ENCODE measurements around the gene KCNJ4. TPM values are rescaled to one million over a fixed set of nuclear protein-coding genes. Genes with fewer than 3 reads are reported as not detected.

KCNJ4 gene
- polyA plus RNA-seq, 2 of the 4 experiments (the other 2 are of a cell fraction) = 0.12 TPM; not detected in 1

GRCh38 chr22:38453066-38453672 is 1.8 kb downstream of the KCNJ4 start:
- FAIRE-seq (no peak), DNase-seq (ENCODE audit: low read depth in 1 of 2, low spot score in 1 of 2) (no peak), ATAC-seq (no peak)
- no peak overlapping the region for H3K27ac ChIP-seq
- no peaks in the 10 kb centered on the region; the same call in 2 of the 3 replicates for H3K4me1 ChIP-seq
- 82% methylated on average over 11 of the region's 11 CpGs for WGBS (ENCODE audit: missing lambda C conversion rate)
- H3K4me3 ChIP-seq = no peak overlapping the region
- CTCF ChIA-PET = interaction anchor here (0.6 to 1.0 kb wide), 3 partner anchors 12 to 476 kb away, joined by 3 to 4 read pairs (median 3); no protein-coding TSS in a partner anchor
- H3K4me2 ChIP-seq = no peak overlapping the region
- no peaks in the 10 kb centered on the region for H3K9me3 ChIP-seq
- POLR2A ChIA-PET = no interaction called here
- TF ChIP-seq HDAC2 (IDR thresholded peaks at IDR 0.05) = no peak; the same call in 1 of the 2 replicates
- no peak for TF ChIP-seq SREBF2 (IDR thresholded peaks at IDR 0.05)
- TF ChIP-seq ZFP36 (IDR thresholded peaks at IDR 0.05; ENCODE audit: borderline replicate concordance, partially characterized antibody) = peak; percentile 36

- WGBS (ENCODE audit: missing lambda C conversion rate) = 77% methylated on average over 15 of the region's 25 CpGs
- Histone ChIP-seq H3K27ac (no peak overlapping the region), H3K9me3 (no peaks in the 10 kb centered on the region), H3K4me1 (no peaks in the 10 kb centered on the region; the same call in 2 of the 3 replicates), H3K4me3 (no peak overlapping the region), H3K4me2 (no peak overlapping the region)
- FAIRE-seq = no peak
- POLR2A ChIA-PET = no interaction called here
- no peak for TF ChIP-seq RFX5 (IDR thresholded peaks at IDR 0.05)
- no peak for TF ChIP-seq RCOR1 (IDR thresholded peaks at IDR 0.05; ENCODE audit: low read depth, low read length)
- no peak for TF ChIP-seq POLR2A (IDR thresholded peaks at IDR 0.05; ENCODE audit: low read length)
- CTCF ChIA-PET = interaction anchor here (0.7 to 1.0 kb wide), 3 partner anchors 11 to 98 kb away, joined by 3 read pairs; no protein-coding TSS in a partner anchor
- no peak for ATAC-seq
- DNase-seq (ENCODE audit: low read depth in 1 of 2, low spot score in 1 of 2) = no peak
Measured at GRCh38 chr22:38452373-38453065, 2.5 kb downstream of the KCNJ4 start.

DNA sequence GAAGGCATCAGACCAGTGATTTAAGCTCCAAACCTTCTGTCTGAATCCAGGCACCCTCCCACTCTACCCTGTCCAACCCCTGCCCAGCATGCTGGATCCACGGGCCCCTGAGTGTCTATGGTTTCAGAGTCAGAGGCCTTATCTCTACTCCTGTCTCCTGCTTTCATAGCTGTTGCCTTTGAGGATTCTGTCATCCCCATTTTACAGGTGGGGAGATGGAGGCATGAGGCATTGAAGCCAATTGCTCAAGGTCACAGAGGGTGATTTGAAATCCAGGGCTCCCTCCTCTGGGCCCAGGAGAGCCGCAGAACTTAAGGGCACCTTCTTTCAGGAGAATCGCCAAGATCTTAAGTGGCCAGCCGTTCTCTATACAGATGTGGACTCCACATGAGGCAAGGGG is 3.1 kb downstream of the KCNJ4 start:
- no peak for ATAC-seq
- POLR2A ChIA-PET = no interaction called here
- no peak for DNase-seq (ENCODE audit: low read depth in 1 of 2, low spot score in 1 of 2)
- CTCF ChIA-PET = interaction anchor here (0.7 to 1.2 kb wide), 3 partner anchors 9 to 98 kb away, joined by 3 to 4 read pairs (median 3); no protein-coding TSS in a partner anchor
- TF ChIP-seq EHF (CRISPR knock-in tag; IDR thresholded peaks at IDR 0.05) = no peak
- WGBS (ENCODE audit: missing lambda C conversion rate) = 78% methylated on average over 4 of the region's 4 CpGs
- no peak overlapping the region for H3K4me3 ChIP-seq
- FAIRE-seq = no peak
- H3K27ac ChIP-seq = no peak overlapping the region
- H3K4me1 ChIP-seq = no peaks in the 10 kb centered on the region; the same call in 2 of the 3 replicates
- H3K4me2 ChIP-seq = no peak overlapping the region
- H3K9me3 ChIP-seq = no peaks in the 10 kb centered on the region

DNA sequence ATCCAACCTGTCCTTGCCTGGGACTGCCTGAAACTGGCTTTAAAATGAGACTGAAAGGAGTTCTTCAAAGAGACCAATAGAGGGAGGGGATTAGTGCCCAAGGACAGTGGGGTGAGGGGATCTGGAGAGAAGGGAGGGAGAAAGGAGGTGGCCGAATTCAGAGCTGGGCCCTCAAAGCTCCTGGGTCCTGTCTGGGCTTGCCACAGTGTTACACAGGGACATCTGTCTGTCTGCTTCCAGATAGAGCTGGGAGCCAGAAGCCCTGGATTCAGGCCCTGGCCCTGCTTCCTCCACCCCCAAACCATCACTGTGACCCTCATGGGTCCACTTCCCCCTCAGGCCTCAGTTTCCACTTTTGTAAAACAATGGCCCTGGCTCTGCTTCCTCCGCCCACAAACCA is 3.6 kb downstream of the KCNJ4 start:
- ATAC-seq (no peak), DNase-seq (ENCODE audit: low read depth in 1 of 2, low spot score in 1 of 2) (no peak), FAIRE-seq (no peak)
- CTCF ChIA-PET = interaction anchor here (0.7 to 1.2 kb wide), 3 partner anchors 9 to 97 kb away, joined by 3 to 4 read pairs (median 3); no protein-coding TSS in a partner anchor
- Histone ChIP-seq H3K4me2 (no peak overlapping the region), H3K27ac (peak overlapping the region in 1 of 2 experiments; percentile 42; a peak in 1 of 6 replicates), H3K4me1 (no peaks in the 10 kb centered on the region; the same call in 2 of the 3 replicates), H3K4me3 (no peak overlapping the region), H3K9me3 (no peaks in the 10 kb centered on the region)
- 75% methylated on average over 2 of the region's 2 CpGs for WGBS (ENCODE audit: missing lambda C conversion rate)
- POLR2A ChIA-PET = no interaction called here
- TF ChIP-seq, protein P1, sequence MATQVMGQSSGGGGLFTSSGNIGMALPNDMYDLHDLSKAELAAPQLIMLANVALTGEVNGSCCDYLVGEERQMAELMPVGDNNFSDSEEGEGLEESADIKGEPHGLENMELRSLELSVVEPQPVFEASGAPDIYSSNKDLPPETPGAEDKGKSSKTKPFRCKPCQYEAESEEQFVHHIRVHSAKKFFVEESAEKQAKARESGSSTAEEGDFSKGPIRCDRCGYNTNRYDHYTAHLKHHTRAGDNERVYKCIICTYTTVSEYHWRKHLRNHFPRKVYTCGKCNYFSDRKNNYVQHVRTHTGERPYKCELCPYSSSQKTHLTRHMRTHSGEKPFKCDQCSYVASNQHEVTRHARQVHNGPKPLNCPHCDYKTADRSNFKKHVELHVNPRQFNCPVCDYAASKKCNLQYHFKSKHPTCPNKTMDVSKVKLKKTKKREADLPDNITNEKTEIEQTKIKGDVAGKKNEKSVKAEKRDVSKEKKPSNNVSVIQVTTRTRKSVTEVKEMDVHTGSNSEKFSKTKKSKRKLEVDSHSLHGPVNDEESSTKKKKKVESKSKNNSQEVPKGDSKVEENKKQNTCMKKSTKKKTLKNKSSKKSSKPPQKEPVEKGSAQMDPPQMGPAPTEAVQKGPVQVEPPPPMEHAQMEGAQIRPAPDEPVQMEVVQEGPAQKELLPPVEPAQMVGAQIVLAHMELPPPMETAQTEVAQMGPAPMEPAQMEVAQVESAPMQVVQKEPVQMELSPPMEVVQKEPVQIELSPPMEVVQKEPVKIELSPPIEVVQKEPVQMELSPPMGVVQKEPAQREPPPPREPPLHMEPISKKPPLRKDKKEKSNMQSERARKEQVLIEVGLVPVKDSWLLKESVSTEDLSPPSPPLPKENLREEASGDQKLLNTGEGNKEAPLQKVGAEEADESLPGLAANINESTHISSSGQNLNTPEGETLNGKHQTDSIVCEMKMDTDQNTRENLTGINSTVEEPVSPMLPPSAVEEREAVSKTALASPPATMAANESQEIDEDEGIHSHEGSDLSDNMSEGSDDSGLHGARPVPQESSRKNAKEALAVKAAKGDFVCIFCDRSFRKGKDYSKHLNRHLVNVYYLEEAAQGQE (IDR thresholded peaks at IDR 0.05) = no peak
- TF ChIP-seq NR3C1 (IDR thresholded peaks at IDR 0.05) (no peak), KDM1A (IDR thresholded peaks at IDR 0.05; ENCODE audit: low read depth) (no peak), CHD4 (IDR thresholded peaks at IDR 0.05; ENCODE audit: borderline replicate concordance) (no peak), CBX2 (IDR thresholded peaks at IDR 0.05; ENCODE audit: borderline replicate concordance, low read depth) (no peak), FOSB (CRISPR knock-in tag; IDR thresholded peaks at IDR 0.05) (no peak), CTCF (IDR thresholded peaks at IDR 0.05) (no peak), EHMT2 (IDR thresholded peaks at IDR 0.05; ENCODE audit: low read depth) (no peak), RARB (CRISPR knock-in tag; IDR thresholded peaks at IDR 0.05) (no peak), ZC3H11A (IDR thresholded peaks at IDR 0.05) (no peak), JUN (IDR thresholded peaks at IDR 0.05) (no peak), ZSCAN20 (CRISPR knock-in tag; IDR thresholded peaks at IDR 0.05) (no peak), POLR2AphosphoS2 (conservative IDR thresholded peaks at IDR 0.05; ENCODE audit: low read length) (no peak), ELK1 (IDR thresholded peaks at IDR 0.05; ENCODE audit: low read depth, low read length) (no peak), NFE2L2 (conservative IDR thresholded peaks at IDR 0.05; ENCODE audit: low read length) (no peak)
- TF ChIP-seq, protein P2, sequence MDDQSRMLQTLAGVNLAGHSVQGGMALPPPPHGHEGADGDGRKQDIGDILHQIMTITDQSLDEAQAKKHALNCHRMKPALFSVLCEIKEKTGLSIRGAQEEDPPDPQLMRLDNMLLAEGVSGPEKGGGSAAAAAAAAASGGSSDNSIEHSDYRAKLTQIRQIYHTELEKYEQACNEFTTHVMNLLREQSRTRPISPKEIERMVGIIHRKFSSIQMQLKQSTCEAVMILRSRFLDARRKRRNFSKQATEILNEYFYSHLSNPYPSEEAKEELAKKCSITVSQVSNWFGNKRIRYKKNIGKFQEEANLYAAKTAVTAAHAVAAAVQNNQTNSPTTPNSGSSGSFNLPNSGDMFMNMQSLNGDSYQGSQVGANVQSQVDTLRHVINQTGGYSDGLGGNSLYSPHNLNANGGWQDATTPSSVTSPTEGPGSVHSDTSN (IDR thresholded peaks at IDR 0.05) = no peak

Measured in A549 (cell line).